Right renal cortex interstitium (tissue), 3 donors: Measurements from ENCODE around the gene BLTP3B. TPM values are rescaled to one million over a fixed set of nuclear protein-coding genes. Genes with fewer than 3 reads are reported as not detected.

ENCODE experiments used
- DNase-seq, 3 donors: peaks; one replicate each; pipeline ENCODE4 v3.0.0-alpha.2; 2013; ENCODE audit warnings: low read depth in 3 of 3, low spot score in 2 of 3
- polyA plus RNA-seq, 3 donors: library from polyadenylated mRNA; unstranded; fragments of 120-200 nt; gene quantifications; one replicate each; pipeline ENCODE4 v1.2.1, GENCODE V29; 2013; ENCODE audit not compliant: insufficient read length in 3 of 3

The BLTP3B gene
- polyA plus RNA-seq, 3 donors, result 23.7 to 26.7 (median 24.4) TPM

GRCh38 chr12:100165356-100165755 lies 22.7 kb upstream of the BLTP3B start:
- no peak for DNase-seq

- no peak for DNase-seq
Observed at GRCh38 chr12:100164153-100164704, 21.6 kb upstream of the BLTP3B start.

GRCh38 chr12:100163416-100164152 lies 20.9 kb upstream of the BLTP3B start:
- no peak for DNase-seq

- no peak for DNase-seq
Observed at GRCh38 chr12:100159391-100160104, 16.9 kb upstream of the BLTP3B start.

GRCh38 chr12:100158535-100158934 lies 15.9 kb upstream of the BLTP3B start:
- DNase-seq, result no peak

- DNase-seq, result no peak
Observed at GRCh38 chr12:100157427-100157821, 14.8 kb upstream of the BLTP3B start.

GRCh38 chr12:100156731-100157426 lies 14.2 kb upstream of the BLTP3B start:
- DNase-seq, result no peak

- DNase-seq, result no peak
Observed at GRCh38 chr12:100154474-100155247, 12.0 kb upstream of the BLTP3B start.

- no peak for DNase-seq
Observed at GRCh38 chr12:100153131-100153530, 10.5 kb upstream of the BLTP3B start.

GRCh38 chr12:100151769-100152168 lies 9.1 kb upstream of the BLTP3B start:
- no peak for DNase-seq

- no peak for DNase-seq
Observed at GRCh38 chr12:100146252-100146651, 3.6 kb upstream of the BLTP3B start.

GRCh38 chr12:100145643-100146042 lies 3.0 kb upstream of the BLTP3B start:
- no peak for DNase-seq

- peak in 2 of 3 donors; percentile 45 to 47 for DNase-seq
Observed at GRCh38 chr12:100141998-100142850, 450 bp downstream of the BLTP3B start.

- DNase-seq, result no peak
Observed at GRCh38 chr12:100141666-100141997, 1.0 kb downstream of the BLTP3B start.

- DNase-seq, result no peak
Observed at GRCh38 chr12:100138803-100139098, 3.9 kb downstream of the BLTP3B start.

- DNase-seq, result no peak
Observed at GRCh38 chr12:100138048-100138802, 4.4 kb downstream of the BLTP3B start.

- DNase-seq, result no peak
Observed at GRCh38 chr12:100133200-100133599, 9.5 kb downstream of the BLTP3B start.

GRCh38 chr12:100128512-100128908 lies 14.2 kb downstream of the BLTP3B start:
- no peak for DNase-seq
